H9 (cell line): ENCODE results near the gene PTPRF. TPM values are rescaled to one million over a fixed set of nuclear protein-coding genes. Genes with fewer than 3 reads are reported as not detected.

Source experiments
- DNase-seq: peaks from one replicate; pipeline ENCODE4 v3.0.0-alpha.2; 2017
- H2AFZ ChIP-seq: one replicate; pipeline ENCODE4 v1.6.1; 2013; ENCODE audit warnings: mild to moderate bottlenecking, low read length, control low read depth, moderate library complexity
- H2AK5ac ChIP-seq: 2 replicates; pipeline ENCODE4 v1.6.1; 2013; ENCODE audit warnings: low read length, control low read depth, mixed read lengths; ENCODE audit not compliant: insufficient read length
- H2BK120ac ChIP-seq: one replicate; pipeline ENCODE4 v1.6.1; 2013; ENCODE audit warnings: low read depth, mild to moderate bottlenecking, low read length, control low read depth, inconsistent platforms; ENCODE audit not compliant: poor library complexity, severe bottlenecking
- H2BK12ac ChIP-seq: 2 replicates; pipeline ENCODE4 v1.6.1; 2013; ENCODE audit warnings: low read length, control low read depth, mixed read lengths, low read depth; ENCODE audit not compliant: insufficient read length
- H2BK15ac ChIP-seq: 2 replicates; pipeline ENCODE4 v1.6.1; 2013; ENCODE audit warnings: low read depth, low read length, control low read depth
- H2BK20ac ChIP-seq: one replicate; pipeline ENCODE4 v1.6.1; 2013; ENCODE audit warnings: low read depth, mild to moderate bottlenecking, low read length, control low read depth, inconsistent platforms; ENCODE audit not compliant: poor library complexity, severe bottlenecking
- H2BK5ac ChIP-seq: 2 replicates; pipeline ENCODE4 v1.6.1; 2013; ENCODE audit warnings: low read length, control low read depth, mixed read lengths; ENCODE audit not compliant: insufficient read length
- H3K14ac ChIP-seq: 2 replicates; pipeline ENCODE4 v1.6.1; 2013; ENCODE audit warnings: low read length, control low read depth; ENCODE audit not compliant: insufficient read depth
- H3K18ac ChIP-seq: 2 replicates; pipeline ENCODE4 v1.6.1; 2013; ENCODE audit warnings: low read depth, mild to moderate bottlenecking, mixed read lengths, low read length, control low read depth; ENCODE audit not compliant: insufficient read length
- H3K23ac ChIP-seq: 2 replicates; pipeline ENCODE4 v1.6.1; 2013; ENCODE audit warnings: low read length, control low read depth, mixed read lengths, low read depth; ENCODE audit not compliant: insufficient read length
- H3K23me2 ChIP-seq: 2 replicates; pipeline ENCODE4 v1.6.1; 2013; ENCODE audit warnings: low read depth, mild to moderate bottlenecking, mixed read lengths, low read length, control low read depth; ENCODE audit not compliant: insufficient read length, poor library complexity, severe bottlenecking
- H3K27ac ChIP-seq: 2 replicates; pipeline ENCODE4 v1.5.1; 2013; ENCODE audit warnings: low read length, control low read depth, mixed read lengths, low read depth; ENCODE audit not compliant: insufficient read length
- H3K27me3 ChIP-seq: 2 replicates; pipeline ENCODE4 v1.6.1; 2013; ENCODE audit warnings: low read length, control low read depth, inconsistent platforms; ENCODE audit not compliant: insufficient read depth
- H3K4ac ChIP-seq: 2 replicates; pipeline ENCODE4 v1.6.1; 2013; ENCODE audit warnings: low read depth, mild to moderate bottlenecking, control low read depth, inconsistent platforms, low read length, moderate library complexity
- H3K4me1 ChIP-seq: 2 replicates; pipeline ENCODE4 v1.6.1; 2013; ENCODE audit warnings: low read length, control low read depth, inconsistent platforms; ENCODE audit not compliant: insufficient read depth
- H3K4me2 ChIP-seq: 2 replicates; pipeline ENCODE4 v1.6.1; 2013; ENCODE audit warnings: low read length, control low read depth, mixed read lengths; ENCODE audit not compliant: insufficient read length, insufficient read depth
- H3K56ac ChIP-seq: 2 replicates; pipeline ENCODE4 v1.6.1; 2013; ENCODE audit warnings: low read depth, mild to moderate bottlenecking, mixed read lengths, low read length, control low read depth; ENCODE audit not compliant: insufficient read length
- H3K79me1 ChIP-seq: 2 replicates; pipeline ENCODE4 v1.6.1; 2013; ENCODE audit warnings: low read depth, mild to moderate bottlenecking, moderate library complexity, low read length, control low read depth, inconsistent platforms; ENCODE audit not compliant: insufficient read depth, poor library complexity, severe bottlenecking
- H3K79me2 ChIP-seq: 2 replicates; pipeline ENCODE4 v1.6.1; 2013; ENCODE audit warnings: low read length, control low read depth, inconsistent platforms; ENCODE audit not compliant: insufficient read depth
- H3K9ac ChIP-seq: 2 replicates; pipeline ENCODE4 v1.6.1; 2013; ENCODE audit warnings: low read length, control low read depth, mixed read lengths; ENCODE audit not compliant: insufficient read length; ENCODE audit errors: extremely low read depth
- H3K9me3 ChIP-seq: one replicate; pipeline ENCODE4 v1.6.1; 2013; ENCODE audit warnings: low read depth, low read length, inconsistent platforms; ENCODE audit not compliant: control insufficient read depth
- H3T11ph ChIP-seq: one replicate; pipeline ENCODE4 v1.6.1; 2013; ENCODE audit warnings: mild to moderate bottlenecking, low read length, control low read depth, inconsistent platforms
- H4K20me1 ChIP-seq: one replicate; pipeline ENCODE4 v1.6.1; 2013; ENCODE audit not compliant: control insufficient read depth, insufficient read length, insufficient read depth
- H4K5ac ChIP-seq: 2 replicates; pipeline ENCODE4 v1.6.1; 2013; ENCODE audit warnings: low read depth, mild to moderate bottlenecking, mixed read lengths, low read length, control low read depth; ENCODE audit not compliant: insufficient read length
- H4K8ac ChIP-seq: replicated peaks from 2 replicates; pipeline ENCODE4 v1.6.1; 2013; ENCODE audit warnings: low read length, control low read depth, mixed read lengths, low read depth; ENCODE audit not compliant: insufficient read length
- H4K91ac ChIP-seq: 2 replicates; pipeline ENCODE4 v1.6.1; 2013; ENCODE audit warnings: low read depth, mild to moderate bottlenecking, moderate library complexity, mixed read lengths, low read length, control low read depth; ENCODE audit not compliant: insufficient read length
- H3K27ac Mint-ChIP-seq, 3 experiments: 2 replicates in 2 of 3; 3 replicates in 1 of 3; pipeline ENCODE4 v1.8.0; 2020 to 2021; ENCODE audit warnings: mixed read lengths in 3 of 3, mild to moderate bottlenecking in 1 of 3, moderate library complexity in 1 of 3
- H3K27me3 Mint-ChIP-seq: 2 replicates; pipeline ENCODE4 v1.8.0; 2021; ENCODE audit warnings: low read depth, mild to moderate bottlenecking, moderate library complexity, mixed read lengths
- H3K36me3 Mint-ChIP-seq, 3 experiments: 2 replicates in 2 of 3; 3 replicates in 1 of 3; pipeline ENCODE4 v1.8.0; 2020 to 2021; ENCODE audit warnings: low read depth in 3 of 3, mixed read lengths in 3 of 3; ENCODE audit not compliant: insufficient read depth in 1 of 3
- H3K4me1 Mint-ChIP-seq, 2 experiments: 2 replicates each; pipeline ENCODE4 v1.8.0; 2020; ENCODE audit warnings: mixed read lengths in 2 of 2
- H3K4me3 Mint-ChIP-seq, 2 experiments: 2 replicates in 1 of 2; 3 replicates in 1 of 2; pipeline ENCODE4 v1.8.0; 2020 to 2021; ENCODE audit warnings: mild to moderate bottlenecking in 2 of 2, mixed read lengths in 2 of 2, moderate library complexity in 1 of 2
- H3K9me3 Mint-ChIP-seq, 2 experiments: 2 replicates in 1 of 2; 3 replicates in 1 of 2; pipeline ENCODE4 v1.8.0; 2020; ENCODE audit warnings: mild to moderate bottlenecking in 2 of 2, mixed read lengths in 2 of 2, moderate library complexity in 1 of 2
- CTCF ChIP-seq: fragments of 200-600 bp; sonication (generic); conservative IDR thresholded peaks from 3 replicates; pipeline ENCODE4 v1.8.0; 2021; ENCODE audit warnings: antibody characterized with exemption, mild to moderate bottlenecking
- WGBS: extraction: QIAGEN DNeasy Blood & Tissue Kit; methylation state at CpG from one replicate; pipeline ENCODE4 v1.1.7; 2013; ENCODE audit warnings: missing lambda C conversion rate, low lambda C conversion rate, mixed read lengths; ENCODE audit not compliant: insufficient read length; ENCODE audit errors: extremely low coverage; 5-methylcytosine and 5-hydroxymethylcytosine counted together
- total RNA-seq: library from RNA; stranded (reverse); gene quantifications from 2 replicates; pipeline ENCODE4 v1.2.1, GENCODE V29; 2021

Gene PTPRF
- total RNA-seq, 1 experiment from 2014 or later: 193 TPM

- peaks cover 64 to 91% (median 78%) of the 10 kb centered on the region in 3 experiments for H3K36me3 Mint-ChIP-seq
- Histone ChIP-seq H3K27ac (no peak overlapping the region), H2BK20ac (no peak overlapping the region), H3K79me2 (no peaks in the 10 kb centered on the region), H3K14ac (no peak overlapping the region), H3K4ac (no peak overlapping the region), H3K23ac (no peak overlapping the region), H3K9ac (no peak overlapping the region), H4K5ac (no peak overlapping the region), H4K91ac (no peak overlapping the region), H3K79me1 (no peaks in the 10 kb centered on the region), H2AFZ (no peak overlapping the region), H3K18ac (no peak overlapping the region), H3T11ph (no peak overlapping the region), H3K9me3 (no peaks in the 10 kb centered on the region), H3K23me2 (no peaks in the 10 kb centered on the region), H2AK5ac (no peak overlapping the region), H3K56ac (no peak overlapping the region), H2BK5ac (no peak overlapping the region), H4K20me1 (no peaks in the 10 kb centered on the region), H2BK15ac (no peak overlapping the region), H2BK12ac (no peak overlapping the region), H3K4me1 (no peaks in the 10 kb centered on the region), H2BK120ac (no peak overlapping the region), H3K27me3 (no peaks in the 10 kb centered on the region), H4K8ac (no peak overlapping the region), H3K4me2 (no peak overlapping the region)
- no peak for TF ChIP-seq CTCF
- no peaks in the 10 kb centered on the region for H3K9me3 Mint-ChIP-seq
- DNase-seq: no peak
- H3K4me3 Mint-ChIP-seq: no peak overlapping the region
- no peaks in the 10 kb centered on the region for H3K27me3 Mint-ChIP-seq
- no CpG with 5 or more reads among the region's 7 CpGs for WGBS
- no peak overlapping the region for H3K27ac Mint-ChIP-seq
- H3K4me1 Mint-ChIP-seq: no peaks in the 10 kb centered on the region
Observed at GRCh38 chr1:43673261-43673660, 142.6 kb downstream of the PTPRF start.

Other genes starting within 250 kb of the PTPRF start
- 5.9 and 6.3 TPM in 2 replicates for gene C1orf210, start 245.3 kb upstream of the PTPRF start, total RNA-seq
- gene TIE1, start 229.9 kb upstream of the PTPRF start, total RNA-seq: 0.64 and 1.2 TPM in 2 replicates
- 0.35 TPM in 1 of 2 replicates, not detected in the other for gene MPL, start 193.1 kb upstream of the PTPRF start, total RNA-seq
- gene CDC20, start 171.9 kb upstream of the PTPRF start, total RNA-seq: 246 and 251 TPM in 2 replicates
- 20.7 and 21.6 TPM in 2 replicates for gene ELOVL1, start 162.9 kb upstream of the PTPRF start, total RNA-seq
- 19.1 and 23.0 TPM in 2 replicates for gene MED8, start 141.1 kb upstream of the PTPRF start, total RNA-seq
- 14.8 and 16.8 TPM in 2 replicates for gene SZT2, start 141.0 kb upstream of the PTPRF start, total RNA-seq
- gene HYI, start 77.0 kb upstream of the PTPRF start, total RNA-seq: 15.1 and 16.1 TPM in 2 replicates
- gene KDM4A, start 119.3 kb downstream of the PTPRF start, total RNA-seq: 77.9 and 81.7 TPM in 2 replicates
- 6.2 and 8.3 TPM in 2 replicates for gene ST3GAL3, start 176.7 kb downstream of the PTPRF start, total RNA-seq